Stimulated activated CD4-positive, alpha-beta T cell treated with anti-CD3 and anti-CD28 coated beads, Interleukin-2, amount 100 ng/mL, for 24 hours (primary cell): Measurements from ENCODE around the gene USP28.

Experiments
- DNase-seq, 2 donors: peaks; one replicate each; pipeline ENCODE4 v3.0.0-alpha.2; 2020

USP28 gene

DNA sequence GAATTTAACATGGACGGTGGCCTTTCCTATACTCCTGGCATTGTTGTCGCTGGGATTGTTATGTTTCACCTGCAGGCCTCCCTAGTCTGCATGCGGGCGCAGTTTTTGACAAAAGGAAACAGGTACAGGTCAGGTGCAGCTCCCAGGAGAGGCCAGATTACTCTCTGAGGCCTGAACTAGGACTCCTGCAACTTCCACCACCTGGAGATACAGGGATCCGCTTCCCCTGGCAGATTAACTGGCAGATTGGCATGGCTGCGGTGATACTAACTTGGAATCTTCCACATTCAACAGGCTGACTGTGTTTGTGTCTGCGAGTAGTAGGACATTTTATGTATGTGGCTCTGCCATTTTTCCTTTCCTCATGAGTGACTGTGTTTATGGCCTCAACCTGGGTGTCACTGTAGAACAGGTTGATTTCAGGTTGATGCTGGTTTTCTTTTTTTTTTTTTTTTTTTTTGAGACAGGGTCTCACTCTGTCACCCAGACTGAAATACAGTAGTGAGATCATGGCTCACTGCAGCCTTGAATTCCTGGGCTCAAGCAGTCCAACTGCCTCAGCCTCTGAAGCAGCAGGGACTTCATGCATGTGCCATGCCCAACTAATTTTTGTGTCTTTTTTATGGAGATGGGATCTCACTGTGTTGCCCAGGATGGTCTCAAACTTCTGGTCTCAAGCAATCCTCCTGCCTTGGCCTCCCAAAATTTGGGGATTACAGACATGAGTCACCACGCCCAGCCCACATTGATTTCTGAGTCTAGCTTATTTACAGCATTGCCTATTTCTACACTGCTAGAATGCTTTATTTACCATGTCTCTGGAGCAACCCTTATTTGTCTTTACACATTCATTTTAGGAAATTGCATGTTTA is 1.7 kb upstream of the USP28 start:
- DNase-seq, result no peak

DNA sequence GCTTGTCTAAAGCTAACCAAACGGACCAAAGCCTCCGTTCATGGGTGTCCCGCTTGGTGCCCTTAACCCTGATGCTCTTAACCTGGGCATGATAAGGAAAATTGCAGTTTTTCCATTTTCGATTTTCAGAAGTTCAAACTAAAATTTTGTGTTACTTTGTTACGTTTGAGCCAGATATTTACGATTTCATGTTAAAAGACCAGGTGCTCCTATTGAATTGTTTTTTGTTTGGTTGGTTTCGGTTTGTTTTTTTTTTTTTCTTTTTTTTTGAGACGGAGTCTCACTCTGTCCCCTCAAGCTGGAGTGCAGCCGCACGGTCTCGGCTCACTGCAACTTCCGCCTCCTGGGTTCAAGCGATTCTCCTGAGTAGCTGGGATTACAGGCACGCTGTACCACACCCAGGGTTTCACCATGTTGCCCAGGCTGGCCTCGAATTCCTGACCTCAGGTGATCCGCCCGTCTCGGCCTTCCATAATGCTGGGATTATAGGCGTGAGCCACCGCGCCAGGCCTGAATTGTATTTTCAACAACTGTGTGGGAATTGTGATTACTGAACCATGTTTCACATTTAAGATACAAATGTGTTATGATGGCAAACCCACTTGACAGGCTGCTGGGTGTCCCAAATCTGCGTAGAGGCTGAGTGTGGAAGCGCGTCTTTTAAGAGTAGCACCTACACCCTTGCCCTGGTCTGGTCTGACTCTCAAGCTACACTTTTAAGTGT is 864 bp upstream of the USP28 start:
- DNase-seq, result no peak

DNA sequence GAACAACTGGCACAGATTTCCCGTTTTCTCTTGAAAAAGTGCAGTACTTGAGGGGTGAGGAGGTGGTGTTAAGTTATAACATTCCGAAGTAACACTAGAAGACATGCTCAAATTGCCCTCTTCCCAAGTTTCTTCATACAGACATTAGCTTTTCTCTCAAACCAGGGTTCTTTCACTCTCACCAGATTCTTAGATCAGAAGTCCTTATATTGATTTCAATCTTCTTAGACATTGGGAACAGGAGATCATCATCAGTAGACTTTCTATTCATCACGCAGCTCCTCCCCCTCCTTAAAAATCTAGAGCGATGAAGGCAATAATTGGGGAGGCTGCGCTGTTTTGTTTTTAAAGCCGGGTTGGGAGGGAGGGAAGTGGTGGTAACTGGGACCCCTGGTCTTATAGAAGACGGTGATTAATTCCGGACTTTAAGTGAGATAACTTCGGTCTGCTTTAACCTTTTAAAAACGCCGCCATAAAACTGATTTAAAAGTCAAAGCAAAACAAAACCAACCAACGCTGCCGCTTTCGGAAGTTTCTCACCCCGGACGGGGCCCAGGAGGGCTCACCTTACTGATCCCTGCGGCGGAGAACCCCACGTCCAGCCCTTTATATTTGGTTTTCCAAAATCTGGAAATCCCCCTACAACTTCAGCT is 665 bp downstream of the USP28 start:
- DNase-seq, result peak in 1 of 2 donors; percentile 50

DNA sequence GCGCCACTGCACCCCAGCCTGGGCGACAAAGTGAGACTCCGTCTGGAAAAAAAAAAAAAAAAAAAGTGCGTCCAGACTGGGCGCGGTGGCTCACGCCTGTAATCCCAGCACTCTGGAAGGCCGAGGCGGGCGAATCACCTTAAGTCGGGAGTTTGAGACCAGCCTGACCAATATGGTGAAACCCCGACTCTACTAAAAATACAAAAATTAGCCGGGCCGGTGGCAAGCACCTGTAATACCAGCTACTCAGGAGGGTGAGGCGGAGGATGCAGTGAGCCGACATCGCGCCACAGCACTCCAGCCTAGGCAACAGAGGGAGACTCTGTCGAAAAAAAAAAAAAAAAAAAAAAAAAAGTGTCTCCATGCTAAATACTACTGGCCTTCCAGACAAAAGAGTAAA is 1.3 kb downstream of the USP28 start:
- DNase-seq, result no peak

DNA sequence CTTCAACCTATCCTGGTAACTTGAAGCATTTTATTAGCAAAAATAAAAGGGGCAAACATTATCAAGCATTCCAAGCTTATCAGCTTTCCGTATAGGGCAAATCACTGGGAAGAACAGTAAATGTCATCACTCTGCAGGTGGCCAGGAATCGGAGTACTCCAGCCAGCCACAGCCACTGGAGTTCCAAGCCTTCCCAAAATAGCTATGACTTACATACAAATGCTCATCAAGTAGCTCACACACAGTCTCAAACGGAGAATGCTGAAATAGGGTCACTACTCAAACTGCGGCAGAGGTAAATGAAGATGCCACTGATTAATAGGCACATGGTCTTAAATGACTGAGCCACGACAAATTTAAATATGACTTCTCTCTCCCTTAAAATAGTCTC is 2.1 kb downstream of the USP28 start:
- no peak for DNase-seq

DNA sequence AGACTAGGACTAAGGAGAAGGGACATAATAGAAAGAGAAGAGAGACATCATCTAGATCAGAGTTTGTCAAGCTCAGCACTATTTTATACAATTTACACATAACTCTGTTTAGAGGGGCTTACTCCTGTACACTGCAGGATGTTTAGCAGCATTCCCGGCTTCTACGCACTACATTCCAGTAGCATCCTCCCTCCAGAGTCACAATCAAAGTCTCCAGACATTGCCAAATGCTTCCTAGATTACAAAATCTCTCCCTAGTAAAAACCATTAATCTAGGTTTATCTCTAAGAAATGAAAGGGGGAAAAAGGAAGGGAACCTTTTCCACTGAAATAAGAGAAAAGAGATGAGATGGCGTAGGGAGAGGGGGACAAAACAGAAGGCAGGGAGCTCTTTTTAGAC is 4.0 kb downstream of the USP28 start:
- DNase-seq, result no peak

DNA sequence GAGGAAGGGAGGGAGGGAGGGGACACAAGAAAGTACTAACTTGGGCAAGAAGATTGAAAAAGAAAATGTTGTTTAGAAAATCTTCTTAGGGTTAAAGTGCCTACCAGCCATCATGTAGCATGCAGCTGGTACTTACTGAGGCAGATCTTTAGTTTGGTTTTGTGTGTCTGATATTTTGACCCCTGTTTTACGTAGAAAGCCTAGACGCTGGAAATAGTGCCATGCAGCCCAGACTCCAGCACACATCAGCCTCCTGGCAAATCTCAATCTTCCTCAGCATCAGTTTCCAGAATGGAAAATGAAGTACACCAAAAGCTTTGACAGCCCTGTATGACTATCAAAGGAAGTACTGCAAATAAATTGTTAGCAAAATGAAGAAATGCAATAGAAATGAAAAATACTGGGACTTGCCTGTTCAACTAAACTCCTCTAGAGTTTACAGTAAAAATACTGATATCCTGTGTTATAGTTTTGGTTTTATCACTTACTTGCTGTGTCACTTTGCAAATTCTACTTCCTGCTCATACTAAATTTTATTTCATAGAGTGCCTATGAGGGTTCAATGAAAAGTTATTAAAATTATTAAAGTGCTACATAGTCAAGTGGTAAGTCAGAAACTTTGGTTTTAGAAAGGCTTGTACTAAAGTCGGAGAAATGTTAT is 7.4 kb downstream of the USP28 start:
- no peak for DNase-seq

DNA sequence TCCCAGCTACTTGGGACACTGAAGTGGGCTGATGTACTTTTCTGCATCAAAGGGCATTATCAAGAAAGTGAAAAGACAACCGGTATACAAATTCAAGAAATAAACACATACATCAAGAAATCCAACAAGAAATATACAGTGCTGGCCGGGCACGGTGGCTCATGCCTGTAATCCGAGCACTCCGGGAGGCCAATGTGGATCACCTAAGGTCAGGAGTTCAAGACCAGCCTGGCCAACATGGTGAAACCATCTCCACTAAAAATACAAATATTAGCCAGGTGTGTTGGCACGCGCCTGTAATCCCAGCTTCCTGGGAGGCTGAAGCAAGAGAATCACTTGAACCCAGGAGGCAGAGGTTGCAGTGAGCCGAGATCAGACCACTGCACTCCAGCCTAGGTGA is 9.5 kb downstream of the USP28 start:
- DNase-seq, result no peak

DNA sequence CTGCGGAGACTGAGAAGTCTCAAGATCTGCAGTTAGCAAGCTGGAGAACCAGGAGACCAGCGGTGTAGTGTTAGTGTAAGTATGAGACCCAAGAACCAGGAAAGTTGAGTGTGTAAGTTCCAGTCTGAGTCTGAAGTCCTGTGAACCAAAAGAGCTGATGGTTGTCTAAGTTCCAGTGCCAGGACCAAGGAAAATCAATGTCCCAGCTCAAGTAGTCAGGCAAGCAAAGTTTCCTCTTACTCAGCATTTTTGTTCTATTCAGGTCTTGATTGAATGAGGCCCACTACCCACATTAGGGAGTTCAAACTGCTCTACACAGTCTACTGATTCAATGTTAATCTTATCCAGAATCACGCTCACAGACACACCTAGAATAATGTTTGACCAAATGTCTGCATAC is 11.0 kb downstream of the USP28 start:
- DNase-seq, result no peak

DNA sequence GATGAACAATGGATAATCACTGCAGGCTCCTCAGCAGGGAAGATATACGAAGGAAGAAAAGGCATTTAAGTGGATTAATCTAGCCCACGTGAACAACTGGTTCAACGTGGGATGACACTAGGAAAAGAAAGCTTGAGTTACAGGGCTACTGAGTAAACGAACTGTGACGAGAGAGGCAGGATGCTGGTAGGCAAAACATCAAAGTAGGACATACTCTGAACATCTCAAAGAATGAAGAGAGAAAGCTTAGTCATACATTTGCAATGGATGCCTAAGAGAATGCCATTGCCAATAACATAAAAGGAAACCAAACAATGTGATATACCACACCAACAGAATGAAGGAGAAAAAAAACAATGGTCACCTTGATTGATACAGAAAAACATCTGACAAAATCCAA is 12.9 kb downstream of the USP28 start:
- no peak for DNase-seq

DNA sequence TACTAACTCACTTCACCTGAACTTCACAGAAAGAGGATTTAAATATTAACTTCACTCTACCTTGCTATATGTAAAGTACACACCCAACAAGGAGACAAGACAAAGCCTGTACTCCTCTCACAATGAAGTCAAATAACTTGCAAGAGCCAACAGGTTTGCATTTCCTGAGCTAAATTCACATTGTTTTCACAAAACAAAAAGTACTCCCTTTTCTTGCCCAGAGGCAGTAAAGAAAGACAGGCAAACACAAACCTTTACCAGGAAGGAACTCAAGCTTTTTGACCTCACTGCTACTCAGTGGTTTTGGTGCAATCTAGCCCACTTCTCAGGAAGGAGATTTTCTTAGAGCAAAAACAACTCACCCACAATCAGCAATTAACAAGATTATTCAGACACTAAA is 15.7 kb downstream of the USP28 start:
- no peak for DNase-seq

DNA sequence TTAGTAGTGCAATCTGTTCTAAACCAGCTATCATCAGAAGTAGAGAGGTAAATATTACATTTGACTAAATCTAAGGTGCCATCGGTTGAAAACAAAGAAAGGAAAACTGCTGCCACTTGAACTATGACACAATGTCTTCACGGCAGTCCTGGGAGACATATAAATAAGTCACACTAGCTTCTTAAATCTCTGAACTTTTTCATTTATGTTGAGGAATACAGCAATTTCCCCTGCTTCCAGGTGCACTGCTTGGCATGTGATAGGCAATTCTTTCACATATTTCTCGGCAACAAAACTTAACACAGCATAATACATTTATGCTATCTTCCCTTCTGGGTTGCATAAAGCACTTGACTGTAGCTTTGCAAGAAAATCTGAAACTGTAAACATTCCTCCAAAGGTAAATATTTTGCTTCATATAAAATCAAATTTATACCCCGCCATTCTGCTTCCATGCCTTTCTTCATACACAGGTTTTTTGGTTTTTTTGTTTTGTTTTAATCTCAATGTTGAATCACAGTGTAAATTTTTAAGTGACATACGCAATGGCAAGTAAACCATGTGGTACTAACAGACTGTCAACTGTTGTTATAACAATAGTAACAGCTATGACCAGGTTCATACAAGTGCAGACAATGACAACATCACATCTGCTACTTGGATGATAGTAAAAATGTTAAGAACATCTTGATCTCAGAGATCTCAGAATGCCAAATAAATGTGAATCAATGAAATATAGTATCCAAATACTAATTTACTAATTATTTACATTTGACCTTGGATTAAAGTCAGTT is 18.2 kb downstream of the USP28 start:
- DNase-seq, result no peak

DNA sequence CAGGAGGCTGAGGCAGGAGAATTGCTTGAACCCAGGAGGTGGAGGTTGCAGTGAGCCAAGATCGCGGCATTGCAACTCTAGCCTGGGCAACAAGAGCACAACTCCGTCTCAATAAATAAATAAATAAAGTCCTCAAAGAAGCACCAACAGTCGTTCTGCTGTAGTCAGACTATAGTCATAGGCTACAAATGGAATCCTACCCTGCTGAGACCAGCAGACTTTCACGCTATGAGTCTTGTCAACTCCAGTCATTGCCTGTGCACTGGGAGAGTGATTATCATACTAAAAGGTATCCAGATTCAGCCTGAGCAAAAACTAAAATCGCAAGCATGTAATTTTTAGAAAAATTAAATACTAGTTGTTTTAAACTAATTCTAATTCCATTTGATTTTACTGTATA is 19.6 kb downstream of the USP28 start:
- DNase-seq, result no peak

DNA sequence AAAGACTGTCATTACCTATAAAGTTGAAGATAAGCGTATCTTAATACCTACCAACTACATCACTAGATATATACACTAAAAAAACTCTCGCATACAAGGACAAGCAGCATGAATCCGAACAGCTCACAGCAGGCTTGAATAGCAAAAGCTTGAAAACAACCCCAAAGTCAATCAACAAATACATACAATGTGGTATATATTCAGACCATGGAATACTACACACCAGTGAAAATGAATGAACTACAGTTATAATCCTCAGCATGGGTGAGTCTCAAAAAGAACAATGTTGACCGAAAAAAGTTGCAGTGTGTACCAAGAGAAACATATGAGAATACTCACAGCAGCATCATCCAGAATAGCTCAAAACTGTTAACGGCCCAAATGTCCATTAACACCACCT is 25.2 kb downstream of the USP28 start:
- DNase-seq, result no peak

DNA sequence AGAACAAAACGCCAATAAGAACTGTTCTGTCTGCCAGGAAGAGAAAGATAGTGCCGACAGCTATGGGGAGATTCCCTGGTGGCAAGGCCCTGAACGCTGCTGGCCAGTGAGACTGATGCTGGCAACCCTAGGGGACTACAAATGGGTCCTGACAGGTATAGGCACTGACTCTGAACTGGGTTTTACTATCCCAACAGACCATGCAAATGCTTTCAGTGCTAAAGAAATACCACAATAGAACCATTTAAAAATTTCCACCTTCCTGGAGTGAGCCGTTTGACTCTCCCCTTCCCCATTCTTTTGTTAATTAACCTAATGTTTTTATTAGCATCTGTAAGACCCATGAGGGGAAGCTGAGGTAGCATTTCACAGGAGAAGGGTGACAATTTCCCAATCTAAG is 25.7 kb downstream of the USP28 start:
- no peak for DNase-seq

DNA sequence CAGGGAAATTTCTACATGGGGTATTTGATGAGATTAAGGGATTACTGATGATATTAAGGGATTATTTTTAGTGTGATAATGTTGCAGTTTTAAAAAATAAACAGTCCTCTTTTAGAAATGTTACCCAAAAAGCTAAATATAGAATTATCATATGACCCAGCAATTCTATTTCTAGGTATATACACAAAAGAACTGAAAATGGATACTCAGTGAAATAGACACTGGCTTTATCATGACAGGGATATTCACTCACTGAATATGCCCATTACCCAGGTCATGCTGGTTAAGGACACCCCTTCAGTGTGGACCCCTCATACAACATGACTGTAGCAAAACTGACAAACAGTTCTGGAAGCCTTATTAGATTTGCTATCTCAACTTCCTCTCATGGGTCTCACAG is 27.8 kb downstream of the USP28 start:
- no peak for DNase-seq

DNA sequence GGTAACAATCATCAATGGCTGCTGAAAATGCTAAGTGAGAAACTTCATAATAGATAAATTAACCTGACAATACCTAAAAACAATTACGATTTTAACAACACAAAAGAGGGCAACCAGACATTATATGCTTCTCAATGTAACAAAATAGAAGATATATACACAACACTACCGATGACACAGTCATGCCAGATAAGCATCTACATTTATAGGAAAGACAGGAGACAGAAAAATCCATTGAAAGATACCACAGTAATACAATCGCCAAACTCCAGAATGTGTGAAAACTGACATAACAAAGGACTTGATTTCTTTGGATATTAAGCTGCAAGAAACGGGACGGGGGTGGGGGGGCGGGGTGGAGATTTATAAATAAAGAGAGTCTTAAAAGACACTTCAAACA is 28.3 kb downstream of the USP28 start:
- no peak for DNase-seq

DNA sequence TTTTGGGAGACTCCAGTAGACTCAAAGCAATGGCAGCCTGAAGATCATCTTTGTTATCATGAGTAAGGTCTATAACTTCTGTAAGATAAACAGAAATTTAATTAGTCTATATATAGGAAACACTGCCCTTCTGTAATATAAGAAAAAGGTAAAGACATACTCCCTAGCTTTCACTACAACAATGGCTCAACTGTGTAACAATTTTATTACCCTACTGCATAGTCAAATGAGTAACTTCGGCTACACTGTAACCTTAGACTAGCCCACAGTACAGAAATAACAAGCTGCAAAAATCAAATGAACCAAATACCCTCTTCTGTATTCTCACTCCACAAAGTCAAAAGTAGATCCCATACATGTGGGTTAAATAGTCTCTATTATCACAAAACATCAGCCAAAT is 33.7 kb downstream of the USP28 start:
- DNase-seq, result no peak

DNA sequence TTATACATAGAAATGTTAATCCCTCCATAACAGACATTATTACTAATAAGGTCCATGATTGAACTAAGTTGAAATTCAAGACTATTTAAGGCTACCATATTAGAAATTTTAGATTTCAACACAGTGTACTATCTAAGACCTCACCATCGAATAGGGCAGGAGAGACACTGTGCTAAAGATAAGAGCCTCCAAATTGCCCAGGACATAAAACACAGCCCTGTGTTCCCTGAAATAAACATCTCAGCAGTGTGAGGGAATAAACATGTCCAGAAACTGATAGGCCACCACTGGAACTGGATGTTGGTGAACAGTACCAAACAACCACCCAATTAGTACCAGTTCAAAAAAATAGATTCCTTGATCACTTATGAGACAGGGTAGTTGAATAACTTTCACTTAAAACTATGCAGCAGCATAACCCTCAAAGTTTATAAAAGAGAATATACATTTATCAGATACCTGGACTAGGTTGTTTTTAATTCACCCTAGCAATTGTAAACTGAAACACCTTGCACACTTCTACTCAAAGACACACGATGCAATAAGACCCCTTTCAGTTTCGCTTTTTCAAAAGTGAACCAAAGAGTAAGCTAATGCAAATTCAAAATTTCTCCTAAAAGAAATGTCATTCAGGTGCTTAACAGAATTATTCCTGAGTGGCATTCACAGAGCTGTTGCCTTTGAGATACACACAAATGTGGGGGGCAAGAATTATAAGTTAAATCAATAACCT is 34.3 kb downstream of the USP28 start:
- DNase-seq, result no peak

DNA sequence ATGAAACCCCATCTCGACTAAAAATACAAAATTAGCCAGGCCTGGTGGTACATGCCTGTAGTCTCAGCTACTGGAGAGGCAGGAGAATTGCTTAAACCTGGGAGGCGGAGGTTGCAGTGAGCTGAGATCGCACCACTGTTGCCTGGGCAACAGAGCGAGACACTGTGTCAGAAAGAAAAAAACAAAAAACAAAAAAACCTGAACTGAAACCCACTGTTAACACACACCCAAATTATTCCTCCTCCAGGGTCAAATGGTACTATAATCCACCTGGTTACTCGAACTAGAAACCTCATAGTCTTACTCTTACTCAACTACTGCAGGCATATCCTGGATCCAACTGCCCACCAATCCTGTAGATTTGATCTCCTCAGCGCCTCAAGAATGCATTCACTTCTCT is 35.5 kb downstream of the USP28 start:
- no peak for DNase-seq

DNA sequence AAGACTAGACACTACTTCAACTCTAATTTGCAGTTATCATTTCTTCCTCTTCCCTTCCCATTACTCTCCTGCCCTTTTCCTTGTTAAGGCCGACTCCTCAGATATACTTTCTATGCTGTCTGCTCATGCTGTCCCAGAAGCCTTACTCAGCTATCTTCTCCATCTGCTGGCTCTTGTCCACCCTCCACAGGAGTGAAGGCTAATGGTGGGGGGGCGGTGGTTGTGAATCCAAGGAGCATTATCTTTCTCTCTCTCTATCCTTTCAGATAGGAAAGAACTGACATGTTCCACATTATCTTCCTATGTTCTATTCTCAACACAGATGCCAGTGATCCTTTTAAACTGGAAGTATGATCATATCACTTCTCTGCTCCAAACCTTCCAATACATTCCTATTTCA is 37.4 kb downstream of the USP28 start:
- no peak for DNase-seq

DNA sequence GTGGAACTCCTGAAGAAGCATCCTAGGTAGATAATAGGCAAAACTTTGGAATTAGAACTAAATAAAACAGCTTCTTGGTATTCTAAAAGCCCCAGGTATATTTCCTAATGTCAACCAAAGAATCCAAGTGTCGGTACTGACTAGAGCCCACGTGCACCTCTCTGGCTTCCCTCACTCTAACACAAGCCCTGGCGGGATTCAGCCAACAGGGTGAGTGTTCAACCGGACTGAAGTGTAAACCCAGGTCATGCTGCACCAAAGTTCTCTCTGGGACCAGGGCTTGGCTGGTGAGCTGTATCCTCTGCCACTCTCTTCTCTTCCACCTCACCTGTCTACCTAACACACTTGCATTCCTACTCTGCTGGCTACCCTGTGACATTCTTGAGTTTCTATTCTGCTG is 40.1 kb downstream of the USP28 start:
- no peak for DNase-seq
